NCI-H526 treated with DMSO at 0.1 percent for 48 hours (cell line): ENCODE results near the gene NVL.
"Not testable (repeated sequence)": the region's sequence is repeated elsewhere in the genome, so short reads cannot be mapped to it uniquely, and the experiment has no call there.

Experiments used
- DNase-seq: peaks from one replicate; lab custom pipeline; 2025; lab: John Stamatoyannopoulos, UW

The NVL gene

GRCh38 chr1:224234017-224234416 lies 96.0 kb downstream of the NVL start:
- DNase-seq = no peak

- no peak for DNase-seq
Measured at GRCh38 chr1:224226849-224227502, 103.0 kb downstream of the NVL start.

- DNase-seq = no peak
Measured at GRCh38 chr1:224223819-224224714, 105.9 kb downstream of the NVL start.

- no peak for DNase-seq
Measured at GRCh38 chr1:224219612-224220059, 110.3 kb downstream of the NVL start.

GRCh38 chr1:224219011-224219611 lies 110.9 kb downstream of the NVL start:
- no peak for DNase-seq

- no peak for DNase-seq
Measured at GRCh38 chr1:224217655-224218623, 112.0 kb downstream of the NVL start.

GRCh38 chr1:224216382-224216781 lies 113.6 kb downstream of the NVL start:
- DNase-seq = no peak

GRCh38 chr1:224213438-224214119 lies 116.4 kb downstream of the NVL start:
- no peak for DNase-seq

GRCh38 chr1:224212618-224213061 lies 117.3 kb downstream of the NVL start:
- no peak for DNase-seq

- DNase-seq = no peak
Measured at GRCh38 chr1:224211206-224211962, 118.6 kb downstream of the NVL start.

- not testable (repeated sequence) for DNase-seq
Measured at GRCh38 chr1:224205931-224206538, 123.9 kb downstream of the NVL start.

- DNase-seq = no peak
Measured at GRCh38 chr1:224205438-224205840, 124.5 kb downstream of the NVL start.

GRCh38 chr1:224203243-224204016 lies 126.5 kb downstream of the NVL start:
- DNase-seq = no peak

GRCh38 chr1:224201853-224202252 lies 128.1 kb downstream of the NVL start:
- DNase-seq = no peak

GRCh38 chr1:224201383-224201782 lies 128.6 kb downstream of the NVL start:
- no peak for DNase-seq

- DNase-seq = no peak
Measured at GRCh38 chr1:224199679-224200078, 130.3 kb downstream of the NVL start.

- DNase-seq = no peak
Measured at GRCh38 chr1:224198572-224198971, 131.4 kb downstream of the NVL start.

GRCh38 chr1:224196813-224197600 lies 133.0 kb downstream of the NVL start:
- no peak for DNase-seq
